HCT116 (cell line): ENCODE measurements around the gene BCL2L2. TPM values are rescaled to one million over a fixed set of nuclear protein-coding genes. Genes with fewer than 3 reads are reported as not detected.

Source experiments
- ATAC-seq: fragments of 200-7000 bp; cut with Tn5 transposase; 2 replicates; pipeline ENCODE4 v1.9.1; 2020; ENCODE audit warnings: mild to moderate bottlenecking, moderate library complexity
- BruUV-seq: library from RNA; stranded (reverse); fragments of 400-500 nt; replicated peaks from 2 replicates; lab custom pipeline; 2021; lab: Mats Ljungman, UMichigan
- CTCF ChIA-PET: fragments of 300-600 bp; sonication (Branson Sonifier 250); formaldehyde crosslinking; loops from one replicate; lab custom pipeline; 2021; ENCODE audit warnings: antibody characterized with exemption; lab: Charles Lee
- POLR2A ChIA-PET: fragments of 300-600, 350-600 bp; sonication (Branson Sonifier 250); formaldehyde crosslinking; loops from one replicate; lab custom pipeline; 2021; ENCODE audit warnings: antibody characterized with exemption; lab: Charles Lee
- RAD21 ChIA-PET, 2 experiments: fragments of 300-600 bp; sonication (Branson Sonifier 250); formaldehyde crosslinking; loops; one replicate each; lab custom pipeline; 2023; ENCODE audit warnings: low total read pairs in 2 of 2; ENCODE audit not compliant: uncharacterized antibody in 2 of 2, unreplicated experiment in 2 of 2, low non-redundant PET in 1 of 2; lab: Charles Lee
- DNase-seq: peaks from one replicate; pipeline ENCODE4 v3.0.0-alpha.2; 2010; ENCODE audit warnings: low read depth, low spot score
- H2AFZ ChIP-seq: fragments of 200-600 bp; shearing (Covaris generic), sonication (generic); 2 replicates; pipeline ENCODE4 v1.6.1; 2017; ENCODE audit warnings: low read depth, mixed run types, mixed read lengths, antibody characterized with exemption, low read length; ENCODE audit not compliant: poor library complexity, severe bottlenecking
- H3K27ac ChIP-seq: 2 replicates; pipeline ENCODE4 v1.5.1; 2012; ENCODE audit warnings: low read depth, low read length
- H3K27me3 ChIP-seq: fragments of 200-600 bp; sonication (generic); 2 replicates; pipeline ENCODE4 v1.6.1; 2016; ENCODE audit warnings: mixed run types, low read length, mixed read lengths; ENCODE audit not compliant: insufficient read depth
- H3K36me3 ChIP-seq, 2 experiments: fragments of 200-500 bp in 1 of 2; fragments of 200-600 bp in 1 of 2; sonication (Bioruptor generic) in 1 of 2; sonication (generic) in 1 of 2; 2 replicates each; pipeline versions ENCODE4 v1.5.1 to v1.6.1; 2014 to 2016; ENCODE audit warnings: low read length in 2 of 2, inconsistent platforms in 1 of 2, mixed read lengths in 1 of 2, mixed run types in 1 of 2; ENCODE audit not compliant: insufficient read depth in 2 of 2, control insufficient read depth in 1 of 2
- H3K4me1 ChIP-seq, 2 experiments: fragments of 200-600 bp in 1 of 2; sonication (generic) in 1 of 2; 2 replicates each; pipeline versions ENCODE4 v1.5.1 to v1.6.1; 2012 to 2017; ENCODE audit warnings: low read length in 2 of 2, inconsistent platforms in 1 of 2, mild to moderate bottlenecking in 1 of 2, mixed read lengths in 1 of 2, mixed run types in 1 of 2, moderate library complexity in 1 of 2; ENCODE audit not compliant: insufficient read depth in 2 of 2, control insufficient read depth in 1 of 2
- H3K4me2 ChIP-seq: fragments of 200-600 bp; sonication (generic); 2 replicates; pipeline ENCODE4 v1.6.1; 2017; ENCODE audit warnings: mixed run types, low read length, mixed read lengths
- H3K4me3 ChIP-seq, 2 experiments: fragments of 200-600 bp in 1 of 2; sonication (generic) in 1 of 2; replicated peaks in 1 of 2; 2 replicates each; pipeline ENCODE4 v1.5.1; 2011 to 2016; ENCODE audit warnings: low read length in 2 of 2, control low read depth in 1 of 2, low read depth in 1 of 2, mild to moderate bottlenecking in 1 of 2, mixed read lengths in 1 of 2, mixed run types in 1 of 2
- H3K79me2 ChIP-seq: fragments of 200-600 bp; sonication (generic); 2 replicates; pipeline ENCODE4 v1.6.1; 2017; ENCODE audit warnings: mild to moderate bottlenecking, mixed run types, low read length, moderate library complexity, mixed read lengths; ENCODE audit not compliant: insufficient read depth
- H3K9ac ChIP-seq: fragments of 200-600 bp; sonication (generic); 2 replicates; pipeline ENCODE4 v1.6.1; 2016; ENCODE audit warnings: low read length, mixed read lengths
- H3K9me2 ChIP-seq: fragments of 200-600 bp; sonication (generic), shearing (Covaris generic); 2 replicates; pipeline ENCODE4 v1.6.1; 2017; ENCODE audit warnings: mixed run types, mild to moderate bottlenecking, moderate library complexity; ENCODE audit not compliant: insufficient read depth
- H3K9me3 ChIP-seq, 2 experiments: fragments of 200-500 bp in 1 of 2; fragments of 200-600 bp in 1 of 2; sonication (Bioruptor generic) in 1 of 2; sonication (generic) in 1 of 2; 2 replicates each; pipeline ENCODE4 v1.6.1; 2014 to 2017; ENCODE audit warnings: low read length in 2 of 2, mixed read lengths in 2 of 2, inconsistent platforms in 1 of 2, low read depth in 1 of 2, mild to moderate bottlenecking in 1 of 2, mixed run types in 1 of 2, moderate library complexity in 1 of 2; ENCODE audit not compliant: control insufficient read depth in 1 of 2, insufficient read depth in 1 of 2
- H4K20me1 ChIP-seq: fragments of 200-600 bp; sonication (generic), shearing (Covaris generic); 2 replicates; pipeline ENCODE4 v1.6.1; 2017; ENCODE audit warnings: mixed run types, mild to moderate bottlenecking, moderate library complexity; ENCODE audit not compliant: insufficient read depth
- ATF3 ChIP-seq: IDR thresholded peaks from 2 replicates; pipeline ENCODE4 v1.6.1; 2012
- CEBPB ChIP-seq: IDR thresholded peaks from 2 replicates; pipeline ENCODE4 v1.6.1; 2012; ENCODE audit warnings: low read depth
- CTCF ChIP-seq, 3 experiments: fragments of 200-600 bp in 1 of 3; sonication (generic) in 1 of 3; IDR thresholded peaks in 2 of 3; conservative IDR thresholded peaks in 1 of 3; 2 replicates each; pipeline ENCODE4 v1.5.1; 2012 to 2017; ENCODE audit warnings: low read depth in 2 of 3, low read length in 2 of 3, antibody characterized with exemption in 1 of 3, borderline replicate concordance in 1 of 3, control low read depth in 1 of 3, mild to moderate bottlenecking in 1 of 3, mixed read lengths in 1 of 3, mixed run types in 1 of 3, moderate library complexity in 1 of 3; ENCODE audit not compliant: insufficient read depth in 1 of 3
- ELF1 ChIP-seq: IDR thresholded peaks from 2 replicates; pipeline ENCODE4 v1.6.1; 2012; ENCODE audit warnings: low read depth, borderline replicate concordance
- EZH2 ChIP-seq: fragments of 200-600 bp; sonication (generic); IDR thresholded peaks from 2 replicates; pipeline ENCODE4 v1.6.1; 2017; ENCODE audit warnings: antibody characterized with exemption, mixed run types
- FOSL1 ChIP-seq: IDR thresholded peaks from 2 replicates; pipeline ENCODE4 v1.6.1; 2012; ENCODE audit warnings: low read depth
- JUND ChIP-seq: IDR thresholded peaks from 2 replicates; pipeline ENCODE4 v1.6.1; 2012
- MAX ChIP-seq: IDR thresholded peaks from 2 replicates; pipeline ENCODE4 v1.6.1; 2012
- RAD21 ChIP-seq: IDR thresholded peaks from 2 replicates; pipeline ENCODE4 v1.6.1; 2012; ENCODE audit warnings: low read depth, mild to moderate bottlenecking
- REST ChIP-seq: IDR thresholded peaks from 2 replicates; pipeline ENCODE4 v1.6.1; 2012; ENCODE audit warnings: low read depth
- SIN3A ChIP-seq: IDR thresholded peaks from 2 replicates; pipeline ENCODE4 v1.6.1; 2012; ENCODE audit warnings: low read depth
- SP1 ChIP-seq: IDR thresholded peaks from 2 replicates; pipeline ENCODE4 v1.6.1; 2012; ENCODE audit warnings: low read depth
- TCF7L2 ChIP-seq: IDR thresholded peaks from 2 replicates; pipeline ENCODE4 v1.7.0; 2011; ENCODE audit warnings: borderline replicate concordance, inconsistent platforms; ENCODE audit not compliant: insufficient read depth, insufficient read length; ENCODE audit errors: extremely low read depth
- YY1 ChIP-seq: IDR thresholded peaks from 2 replicates; pipeline ENCODE4 v1.6.1; 2011; ENCODE audit warnings: low read length, low read depth, moderate library complexity, mild to moderate bottlenecking; ENCODE audit not compliant: insufficient replicate concordance; ENCODE audit errors: extremely low read depth
- ZBTB33 ChIP-seq: IDR thresholded peaks from 2 replicates; pipeline ENCODE4 v1.6.1; 2011; ENCODE audit warnings: mild to moderate bottlenecking, low read length, moderate library complexity; ENCODE audit not compliant: insufficient replicate concordance; ENCODE audit errors: extremely low read depth
- ZFX ChIP-seq: fragments of 450-650 bp; IDR thresholded peaks from 2 replicates; pipeline ENCODE4 v1.6.1; 2017
- intact Hi-C: fragments of 100-400 bp; cut with micrococcal nuclease; formaldehyde crosslinking; loops from 2 replicates; pipeline ENCODE4 v1.10.0; 2022
- total RNA-seq: library from RNA; stranded (reverse); gene quantifications from one replicate; pipeline ENCODE4 v1.2.1, GENCODE V29; 2021; ENCODE audit not compliant: unreplicated experiment

Gene BCL2L2
- total RNA-seq, 1 experiment from 2014 or later, result 25.5 TPM

- no peak for TF ChIP-seq REST
- TF ChIP-seq, all 23 proteins: peak for 0
Observed at GRCh38 chr14:23335623-23336022, 29.0 kb downstream of the BCL2L2 start (continued).

GRCh38 chr14:23339506-23340268 is 33.1 kb downstream of the BCL2L2 start:
- CTCF ChIA-PET, result interaction anchor here (1.8 kb wide), 1 partner anchor 21 kb away, joined by 4 read pairs; no protein-coding TSS in a partner anchor
- no peak overlapping the region for H3K27ac ChIP-seq
- no peak overlapping the region for H3K9ac ChIP-seq
- no peaks in the 10 kb centered on the region for H3K79me2 ChIP-seq
- no peaks in the 10 kb centered on the region for H4K20me1 ChIP-seq
- H3K4me3 ChIP-seq, result no peak overlapping the region
- intact Hi-C loops, result no loop called here
- H3K27me3 ChIP-seq, result no peaks in the 10 kb centered on the region
- H3K9me3 ChIP-seq, result peaks cover 12 to 13% of the 10 kb centered on the region in 2 experiments; a peak in 2 of 4 replicates
- no peaks in the 10 kb centered on the region for H3K9me2 ChIP-seq
- H3K4me1 ChIP-seq, result no peaks in the 10 kb centered on the region
- H3K4me2 ChIP-seq, result no peak overlapping the region
- DNase-seq (peak; percentile 15), ATAC-seq (no peak)
- TF ChIP-seq SIN3A (no peak), TCF7L2 (no peak), MAX (no peak), SP1 (no peak), ATF3 (no peak), YY1 (no peak), CTCF (IDR thresholded peaks at IDR 0.05 in 2 of 3, conservative IDR thresholded peaks at IDR 0.05 in 1 of 3; ENCODE audit: borderline replicate concordance in 1 of 3, insufficient read depth in 1 of 3, low read depth in 2 of 3, low read length in 2 of 3) (no peak), CEBPB (no peak), RAD21 (no peak), ZBTB33 (no peak), ELF1 (no peak), EZH2 (no peak), FOSL1 (no peak), JUND (no peak), ZFX (no peak)
- POLR2A ChIA-PET, result no interaction called here
- no peaks in the 10 kb centered on the region for H3K36me3 ChIP-seq
- no peak overlapping the region for H2AFZ ChIP-seq
- RAD21 ChIA-PET, result no interaction called here
- BruUV-seq, result no TSS peak
